H1 (cell line): Measurements from ENCODE around the gene PANK3.

Experiments
- CBX5 ChIP-seq: fragments of 300-800, 300-1000 bp; sonication (generic); IDR thresholded peaks from 2 replicates; pipeline ENCODE4 v1.7.1; 2016; ENCODE audit warnings: antibody characterized with exemption, low read length, low read depth
- CEBPB ChIP-seq: IDR thresholded peaks from 2 replicates; pipeline ENCODE4 v1.6.1; 2012; ENCODE audit warnings: low read depth, low read length
- GABPA ChIP-seq: IDR thresholded peaks from 2 replicates; pipeline ENCODE4 v1.6.1; 2011; ENCODE audit warnings: mild to moderate bottlenecking, low read length, moderate library complexity, borderline replicate concordance; ENCODE audit not compliant: insufficient read depth
- JUND ChIP-seq: IDR thresholded peaks from 2 replicates; pipeline ENCODE4 v1.6.1; 2011; ENCODE audit warnings: mild to moderate bottlenecking, improper control_type of control experiment, low read length
- KDM5A ChIP-seq: fragments of 200-600 bp; IDR thresholded peaks from 2 replicates; pipeline ENCODE4 v1.7.1; 2012; ENCODE audit warnings: mild to moderate bottlenecking, low read length, inconsistent platforms, mixed read lengths
- POLR2A ChIP-seq, 2 experiments: IDR thresholded peaks; 1 replicate in 1 of 2; 2 replicates in 1 of 2; pipeline ENCODE4 v1.6.1; 2011; ENCODE audit warnings: low read depth in 2 of 2, low read length in 2 of 2, mild to moderate bottlenecking in 2 of 2; ENCODE audit errors: control extremely low read depth in 1 of 2
- POLR2AphosphoS5 ChIP-seq: IDR thresholded peaks from 2 replicates; pipeline ENCODE4 v1.6.1; 2011; ENCODE audit warnings: low read depth, low read length
- SIN3A ChIP-seq, 2 experiments: IDR thresholded peaks in 1 of 2; conservative IDR thresholded peaks in 1 of 2; 2 replicates each; pipeline ENCODE4 v1.6.1; 2011 to 2012; ENCODE audit warnings: low read length in 2 of 2, improper control_type of control experiment in 1 of 2, low read depth in 1 of 2, mild to moderate bottlenecking in 1 of 2
- TF ChIP-seq, protein P1 (sequence below), 3 experiments: IDR thresholded peaks; 1 replicate in 2 of 3; 2 replicates in 1 of 3; pipeline versions ENCODE4 v1.5.1 to v1.6.1; 2011; ENCODE audit warnings: low read length in 3 of 3, mild to moderate bottlenecking in 3 of 3, inconsistent platforms in 2 of 3, low read depth in 1 of 3, moderate library complexity in 1 of 3; ENCODE audit not compliant: insufficient read depth in 1 of 3; ENCODE audit errors: control extremely low read depth in 1 of 3

DNA sequence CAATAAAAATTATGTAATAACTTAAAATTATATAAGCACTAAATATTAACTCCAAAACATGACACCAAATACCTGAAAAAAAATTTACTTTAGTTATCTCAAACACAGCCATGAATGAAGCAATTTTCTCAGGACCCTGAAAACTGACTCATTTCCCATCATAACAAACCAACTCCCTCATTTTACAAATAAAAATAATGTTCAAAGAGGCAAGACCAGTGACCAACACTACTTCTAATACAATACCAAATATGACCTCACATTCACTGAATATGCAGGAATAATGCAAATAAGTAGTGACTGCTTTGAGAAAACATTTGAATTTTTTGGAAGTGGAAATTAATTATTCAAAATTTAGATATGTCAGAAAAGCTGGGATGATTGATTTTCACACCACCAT is 28.5 kb downstream of the PANK3 start:
- TF ChIP-seq GABPA = no peak
- TF ChIP-seq, protein P1, sequence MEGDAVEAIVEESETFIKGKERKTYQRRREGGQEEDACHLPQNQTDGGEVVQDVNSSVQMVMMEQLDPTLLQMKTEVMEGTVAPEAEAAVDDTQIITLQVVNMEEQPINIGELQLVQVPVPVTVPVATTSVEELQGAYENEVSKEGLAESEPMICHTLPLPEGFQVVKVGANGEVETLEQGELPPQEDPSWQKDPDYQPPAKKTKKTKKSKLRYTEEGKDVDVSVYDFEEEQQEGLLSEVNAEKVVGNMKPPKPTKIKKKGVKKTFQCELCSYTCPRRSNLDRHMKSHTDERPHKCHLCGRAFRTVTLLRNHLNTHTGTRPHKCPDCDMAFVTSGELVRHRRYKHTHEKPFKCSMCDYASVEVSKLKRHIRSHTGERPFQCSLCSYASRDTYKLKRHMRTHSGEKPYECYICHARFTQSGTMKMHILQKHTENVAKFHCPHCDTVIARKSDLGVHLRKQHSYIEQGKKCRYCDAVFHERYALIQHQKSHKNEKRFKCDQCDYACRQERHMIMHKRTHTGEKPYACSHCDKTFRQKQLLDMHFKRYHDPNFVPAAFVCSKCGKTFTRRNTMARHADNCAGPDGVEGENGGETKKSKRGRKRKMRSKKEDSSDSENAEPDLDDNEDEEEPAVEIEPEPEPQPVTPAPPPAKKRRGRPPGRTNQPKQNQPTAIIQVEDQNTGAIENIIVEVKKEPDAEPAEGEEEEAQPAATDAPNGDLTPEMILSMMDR (IDR thresholded peaks at IDR 0.05; ENCODE audit: control extremely low read depth in 1 of 3, insufficient read depth in 1 of 3, low read depth in 1 of 3, low read length in 3 of 3) = no peak
- TF ChIP-seq JUND = no peak
- TF ChIP-seq POLR2AphosphoS5 = no peak
- no peak for TF ChIP-seq POLR2A (IDR thresholded peaks at IDR 0.05; ENCODE audit: control extremely low read depth in 1 of 2, low read depth in 2 of 2, low read length in 2 of 2)
- TF ChIP-seq KDM5A = no peak
- TF ChIP-seq CBX5 = no peak
- no peak for TF ChIP-seq SIN3A (conservative IDR thresholded peaks at IDR 0.05 in 1 of 2, IDR thresholded peaks at IDR 0.05 in 1 of 2; ENCODE audit: low read depth in 1 of 2, low read length in 2 of 2)
- TF ChIP-seq CEBPB = no peak
